ENCODE results near the gene KRT82. TPM values are rescaled to one million over a fixed set of nuclear protein-coding genes. Genes with fewer than 3 reads are reported as not detected.
"Not testable (repeated sequence)": the region's sequence is repeated elsewhere in the genome, so short reads cannot be mapped to it uniquely, and the experiment has no call there.

The KRT82 gene
- polyA plus RNA-seq, 4 donors = not detected

DNA sequence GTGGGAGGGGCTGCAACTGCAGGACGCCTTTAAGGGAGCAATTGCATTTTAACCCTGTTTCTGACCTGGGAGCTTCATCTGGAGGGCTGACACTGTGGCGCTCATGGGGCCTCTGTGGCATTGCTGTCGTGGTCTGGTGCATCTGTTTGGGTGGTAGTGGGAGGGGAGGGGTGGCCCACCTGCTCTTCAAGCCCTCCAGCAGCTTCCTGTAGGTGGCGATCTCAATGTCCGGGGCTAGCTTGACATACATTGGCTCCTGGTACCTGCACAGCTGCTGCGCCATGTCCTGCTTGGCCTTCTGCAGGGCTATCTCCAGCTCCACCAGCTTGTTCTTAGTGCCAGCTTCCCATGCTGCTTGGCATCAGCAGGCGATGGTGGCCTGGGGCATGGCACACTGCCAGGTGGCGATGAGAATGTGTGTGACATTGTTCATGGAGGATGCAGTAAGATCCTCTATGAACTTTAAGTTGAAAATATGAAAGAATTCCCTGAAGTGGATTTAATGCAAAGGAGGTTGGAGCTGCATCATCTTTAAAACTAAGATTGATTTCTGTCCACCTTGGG, 7.7 kb upstream of the KRT82 start:
- no peak for DNase-seq (ENCODE audit: low read depth in 4 of 4, low spot score in 3 of 4)

DNA sequence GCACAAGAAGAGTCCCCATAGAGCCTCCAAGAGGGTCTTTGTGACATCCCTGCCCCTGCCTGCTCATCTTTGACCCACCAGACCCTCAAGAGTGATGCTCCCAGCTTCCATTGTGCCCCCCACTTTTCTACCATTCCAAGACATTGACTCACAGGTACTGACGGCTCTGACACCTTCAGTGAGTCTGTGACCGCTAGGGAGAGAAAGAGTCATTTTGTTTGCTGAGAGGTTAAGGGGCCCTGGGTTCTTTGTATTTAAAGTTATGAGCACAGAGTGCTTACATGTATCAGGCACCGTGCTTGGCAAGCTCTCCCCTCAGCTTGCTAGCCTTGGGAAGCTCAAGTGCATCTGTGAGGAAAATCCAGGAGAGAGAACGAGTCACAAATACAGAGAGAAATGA, 7.1 kb upstream of the KRT82 start:
- no peak for DNase-seq (ENCODE audit: low read depth in 4 of 4, low spot score in 3 of 4)

DNA sequence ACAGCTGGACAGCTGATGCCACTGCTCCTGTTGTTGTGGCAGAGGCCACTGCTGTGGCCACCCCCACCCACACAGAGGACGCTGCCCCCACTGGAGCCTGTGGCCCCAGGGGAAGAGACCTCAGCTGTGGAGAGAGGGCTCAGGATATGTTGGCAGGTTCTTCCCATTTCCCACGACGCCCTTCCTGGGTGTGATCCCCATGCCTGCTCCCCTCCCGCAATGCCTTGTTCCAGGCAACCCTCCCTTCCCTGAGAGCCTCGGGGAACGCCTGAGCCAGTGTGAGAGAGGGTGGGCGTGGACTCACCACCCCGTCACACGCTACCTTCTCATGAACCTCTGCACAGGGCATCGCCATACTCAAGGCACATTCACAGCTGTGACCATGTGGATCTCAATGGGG, 5.7 kb upstream of the KRT82 start:
- DNase-seq (ENCODE audit: low read depth in 4 of 4, low spot score in 3 of 4) = no peak

DNA sequence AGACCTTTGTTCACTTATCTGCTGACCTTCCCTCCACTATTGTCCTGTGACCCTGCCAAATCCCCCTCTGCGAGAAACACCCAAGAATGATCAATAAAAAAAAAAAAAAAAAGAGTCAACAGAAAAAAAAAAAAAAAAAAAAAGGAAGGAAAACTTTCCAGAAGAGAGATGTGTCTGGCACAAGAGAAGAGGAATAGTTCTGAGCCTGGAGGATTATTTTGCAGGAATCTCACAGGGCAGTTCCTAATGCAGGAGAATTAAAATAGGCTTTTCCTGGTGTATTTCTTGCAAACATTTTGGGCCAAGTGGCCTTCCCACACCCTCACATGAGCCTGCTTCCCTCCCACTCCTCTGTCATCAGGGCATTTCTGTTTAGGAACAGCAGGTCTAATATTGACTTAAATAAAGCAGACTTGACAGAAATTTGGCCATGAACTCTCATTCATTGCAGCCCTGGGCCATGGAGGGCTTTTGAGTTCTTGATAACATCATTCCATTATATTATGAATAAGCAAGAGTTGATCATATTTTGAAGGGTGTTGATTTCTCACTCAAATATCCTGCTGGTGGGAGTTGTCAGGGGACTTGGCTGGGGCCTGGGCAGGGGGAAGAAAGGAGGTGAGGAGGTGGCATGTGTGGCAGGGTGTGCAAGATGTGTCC, 4.6 kb upstream of the KRT82 start:
- not testable (repeated sequence) for DNase-seq (ENCODE audit: low read depth in 4 of 4, low spot score in 3 of 4)

DNA sequence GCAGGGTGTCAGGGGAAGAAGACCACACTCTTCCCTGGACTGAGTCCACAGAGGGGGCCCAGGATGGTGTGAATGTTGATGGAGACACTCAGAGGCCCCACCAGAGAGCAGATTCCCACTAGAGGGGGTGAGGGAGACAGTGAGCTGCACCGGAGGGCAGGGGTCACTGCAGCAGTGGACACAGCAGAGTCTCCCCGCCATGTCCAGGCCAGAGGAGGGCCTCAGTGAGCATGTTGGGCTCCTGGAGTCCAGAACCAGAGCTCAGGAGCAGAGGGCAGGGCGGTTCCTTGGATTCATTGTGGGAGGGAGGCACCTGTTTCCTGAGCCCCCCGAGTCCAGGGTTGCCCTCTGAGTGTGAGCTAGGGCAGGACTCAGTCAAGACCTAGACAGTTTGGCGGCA, 1.8 kb upstream of the KRT82 start:
- no peak for DNase-seq (ENCODE audit: low read depth in 4 of 4, low spot score in 3 of 4)

DNA sequence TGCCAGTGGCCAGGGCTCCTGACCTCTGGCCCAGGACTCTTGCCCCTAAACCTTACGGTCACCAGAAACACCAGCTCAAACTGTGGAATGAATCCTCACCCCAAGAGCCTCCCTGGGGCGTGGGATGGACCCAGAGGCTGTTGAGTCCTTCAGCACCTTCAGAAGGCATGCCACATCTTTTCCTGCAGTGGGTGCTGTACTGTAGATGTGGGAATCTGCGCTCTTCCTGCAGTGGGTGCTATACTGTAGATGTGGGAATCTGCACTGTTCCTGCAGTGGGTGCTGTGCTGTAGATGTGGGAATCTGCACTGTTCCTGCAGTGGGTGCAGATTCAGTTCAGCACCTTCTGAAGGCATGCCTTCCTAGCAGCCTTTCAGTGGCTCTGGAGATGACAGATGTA, 1.2 kb downstream of the KRT82 start:
- no peak for DNase-seq (ENCODE audit: low read depth in 4 of 4, low spot score in 3 of 4)

DNA sequence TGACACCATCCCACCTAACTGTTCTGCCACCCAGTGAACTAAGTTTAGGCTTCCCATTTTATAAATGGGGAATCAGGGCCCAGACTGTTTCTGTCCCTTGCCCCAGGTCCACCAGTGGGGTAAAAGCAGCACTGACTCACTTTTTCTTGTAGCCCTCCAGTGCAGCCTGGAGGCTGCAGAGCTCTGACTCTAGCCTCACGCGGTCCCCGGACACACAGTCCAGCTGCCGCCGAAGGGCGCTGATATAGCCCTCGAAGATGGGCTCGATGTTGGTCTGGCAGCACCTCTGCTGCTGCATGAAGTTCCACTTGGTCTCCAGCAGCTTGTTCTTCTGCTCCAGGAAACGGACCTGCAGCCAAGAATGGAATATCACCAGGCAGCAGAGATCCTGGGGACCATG, 2.6 kb downstream of the KRT82 start:
- DNase-seq (ENCODE audit: low read depth in 4 of 4, low spot score in 3 of 4) = no peak

DNA sequence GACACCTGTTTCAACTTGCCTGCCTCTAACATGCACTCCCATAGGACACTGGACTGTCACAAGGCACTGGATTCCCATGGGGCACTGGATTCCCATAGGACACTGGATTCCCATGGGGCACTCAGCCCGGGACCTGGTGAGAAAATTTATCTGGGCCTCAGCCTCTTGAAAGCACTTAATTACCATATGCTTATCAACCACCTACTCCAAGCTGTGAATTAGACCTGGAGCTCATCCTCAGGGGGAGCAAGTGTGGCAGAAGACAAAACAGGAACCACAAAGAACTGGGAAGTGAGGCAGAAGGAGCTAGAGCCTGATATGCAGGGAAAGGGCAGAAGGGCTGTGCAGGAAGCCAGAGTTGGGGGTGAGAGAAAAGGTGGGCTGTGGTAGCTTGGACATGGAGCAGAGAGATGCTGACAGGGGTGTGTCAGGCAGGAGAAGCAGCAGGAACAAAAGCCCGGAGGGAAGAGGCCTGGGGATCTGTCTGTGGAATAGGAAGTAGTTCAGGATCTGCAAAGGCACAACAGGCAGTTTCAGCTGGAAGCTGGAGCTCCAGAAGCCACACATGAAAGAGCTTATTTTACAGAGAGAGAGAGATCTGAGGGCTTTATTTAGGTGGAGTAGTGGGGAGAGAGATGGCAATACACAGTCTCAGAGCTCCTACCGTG, 3.1 kb downstream of the KRT82 start:
- no peak for DNase-seq (ENCODE audit: low read depth in 4 of 4, low spot score in 3 of 4)

DNA sequence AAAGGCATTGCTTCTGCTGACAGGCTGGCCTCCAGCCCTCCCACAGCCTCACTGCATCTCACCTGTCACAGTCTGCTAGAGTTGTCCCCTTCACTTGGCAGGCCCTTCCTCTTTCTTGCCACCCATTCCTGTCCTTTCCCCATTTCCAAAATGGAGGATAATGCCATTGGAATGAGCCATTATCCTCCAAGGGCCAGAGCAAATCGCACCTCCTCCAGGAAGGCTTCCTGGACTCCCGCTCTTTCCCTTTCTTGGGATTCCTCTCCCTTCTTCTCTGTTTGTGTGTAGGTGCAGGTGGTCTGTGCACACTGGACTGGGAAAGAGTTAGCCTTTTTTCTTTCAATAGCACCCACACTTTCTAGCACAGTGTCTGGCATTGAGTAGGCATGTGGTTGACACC, 3.8 kb downstream of the KRT82 start:
- no peak for DNase-seq (ENCODE audit: low read depth in 4 of 4, low spot score in 3 of 4)

DNA sequence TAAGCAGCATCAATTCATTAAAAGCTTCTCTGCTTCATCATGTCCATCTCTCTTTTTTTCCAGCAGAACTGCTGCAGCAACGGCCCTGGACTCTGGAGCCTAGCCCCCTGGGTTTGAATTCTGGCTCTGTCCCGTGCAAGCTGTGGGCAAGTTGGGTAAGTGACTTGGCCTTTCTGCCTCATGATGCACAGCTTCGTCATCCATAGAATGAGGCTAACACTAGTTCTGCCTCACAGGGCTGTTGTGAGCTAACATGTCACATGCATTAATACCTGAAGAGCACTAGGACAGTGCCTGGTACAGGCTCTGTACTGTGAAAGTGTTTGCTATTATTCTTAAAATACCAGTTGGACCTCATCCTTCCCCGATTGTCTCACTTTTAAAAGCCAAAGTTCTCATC, 4.2 kb downstream of the KRT82 start:
- DNase-seq (ENCODE audit: low read depth in 4 of 4, low spot score in 3 of 4) = no peak

DNA sequence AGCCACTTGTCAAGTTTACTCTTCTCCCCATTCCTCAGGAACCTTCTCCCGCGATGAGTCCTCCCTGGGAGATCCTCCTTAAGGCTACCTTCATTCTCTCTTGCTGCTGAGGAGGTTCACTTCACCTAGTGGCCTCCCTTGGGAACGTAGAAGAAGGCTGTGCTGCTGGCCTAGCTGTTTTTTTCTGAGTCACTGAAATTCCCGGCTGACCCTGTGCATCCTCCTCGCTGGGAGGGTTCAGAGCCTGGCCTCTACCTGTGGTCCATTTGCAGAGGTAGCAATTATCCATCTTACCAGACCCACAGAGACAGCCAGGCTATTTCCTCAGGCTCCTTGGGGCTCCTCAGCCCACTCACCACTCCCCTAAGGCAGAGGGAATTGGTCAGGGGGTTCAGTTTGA, 4.6 kb downstream of the KRT82 start:
- no peak for DNase-seq (ENCODE audit: low read depth in 4 of 4, low spot score in 3 of 4)

DNA sequence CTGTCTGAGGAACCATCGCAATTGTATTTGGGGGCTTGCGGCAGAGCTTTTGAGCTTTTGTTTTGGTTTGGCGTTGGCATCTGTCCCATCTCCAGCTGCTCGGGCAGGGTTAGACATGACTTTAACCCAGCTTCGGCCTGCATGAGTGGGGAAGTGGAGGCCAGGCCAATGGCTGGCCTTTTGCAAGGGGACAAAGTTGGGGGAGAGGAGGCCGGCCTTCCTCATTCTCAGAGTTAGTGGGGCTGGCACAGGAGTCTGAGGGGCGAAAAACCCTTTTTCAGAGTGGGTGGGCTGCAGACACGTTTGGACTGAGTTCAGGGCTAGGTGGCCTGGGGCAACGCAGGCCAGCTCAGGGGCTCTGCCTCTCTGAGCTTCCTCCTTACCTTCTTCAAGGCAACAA, 5.2 kb downstream of the KRT82 start:
- DNase-seq (ENCODE audit: low read depth in 4 of 4, low spot score in 3 of 4) = no peak

DNA sequence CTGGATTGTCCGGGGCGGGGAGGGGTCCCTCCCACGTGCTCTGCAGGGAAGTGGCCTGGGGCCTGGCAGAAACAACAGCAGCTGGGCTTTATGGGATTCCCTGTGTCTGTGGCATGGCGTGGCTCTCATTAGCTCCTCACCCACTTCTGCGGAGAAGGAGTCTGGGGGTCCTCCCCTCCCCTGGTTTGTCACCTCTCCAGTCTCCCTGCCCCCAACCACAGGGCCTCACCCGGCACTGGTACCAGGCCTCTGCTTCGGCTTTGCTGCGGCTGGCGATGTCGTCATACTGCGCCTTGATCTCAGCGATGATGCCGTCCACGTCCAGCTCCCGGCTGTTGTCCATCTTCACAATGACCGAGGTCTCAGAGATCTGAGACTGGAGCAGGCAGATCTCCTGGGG, 6.4 kb downstream of the KRT82 start:
- DNase-seq (ENCODE audit: low read depth in 4 of 4, low spot score in 3 of 4) = no peak

DNA sequence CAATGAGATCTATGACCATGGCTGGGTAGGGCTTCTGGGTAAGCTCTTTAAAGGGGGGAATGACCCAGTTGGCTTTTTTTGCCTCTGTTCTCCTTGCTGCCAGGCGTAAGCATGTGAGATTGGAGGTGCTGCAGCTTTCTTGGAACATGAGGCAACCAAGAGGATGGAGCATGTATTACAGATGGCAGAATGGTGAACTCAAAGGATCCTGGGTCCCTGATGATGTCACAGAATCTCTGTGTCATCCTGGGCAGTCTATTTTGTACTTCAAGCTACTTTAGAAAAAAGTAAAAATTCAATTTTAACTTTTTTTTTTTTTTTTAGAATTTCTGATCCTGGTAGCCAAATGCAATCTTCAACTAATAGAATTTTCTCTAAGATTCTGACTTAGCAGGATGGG, 8.0 kb downstream of the KRT82 start:
- DNase-seq (ENCODE audit: low read depth in 4 of 4, low spot score in 3 of 4) = no peak

DNA sequence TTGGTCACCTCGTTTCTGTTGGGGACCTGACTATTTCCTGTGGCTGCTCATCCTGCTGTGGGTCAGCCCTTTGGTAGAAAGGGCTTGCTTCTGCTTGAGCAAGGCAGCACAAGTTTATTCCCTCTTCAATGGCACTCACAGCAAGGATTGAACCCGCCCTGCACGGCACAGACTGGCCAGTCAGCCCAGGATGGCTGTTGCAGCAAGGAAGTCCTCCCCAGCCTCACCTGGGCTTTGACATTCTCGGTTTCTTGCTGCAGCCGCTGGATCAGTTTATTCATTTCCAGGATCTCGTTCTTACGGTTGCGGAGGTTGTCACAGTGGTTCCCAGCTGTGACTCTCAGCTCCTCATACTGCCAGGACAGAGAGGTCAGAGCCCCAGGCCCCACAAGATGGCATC, 9.5 kb downstream of the KRT82 start:
- DNase-seq (ENCODE audit: low read depth in 4 of 4, low spot score in 3 of 4) = no peak

DNA sequence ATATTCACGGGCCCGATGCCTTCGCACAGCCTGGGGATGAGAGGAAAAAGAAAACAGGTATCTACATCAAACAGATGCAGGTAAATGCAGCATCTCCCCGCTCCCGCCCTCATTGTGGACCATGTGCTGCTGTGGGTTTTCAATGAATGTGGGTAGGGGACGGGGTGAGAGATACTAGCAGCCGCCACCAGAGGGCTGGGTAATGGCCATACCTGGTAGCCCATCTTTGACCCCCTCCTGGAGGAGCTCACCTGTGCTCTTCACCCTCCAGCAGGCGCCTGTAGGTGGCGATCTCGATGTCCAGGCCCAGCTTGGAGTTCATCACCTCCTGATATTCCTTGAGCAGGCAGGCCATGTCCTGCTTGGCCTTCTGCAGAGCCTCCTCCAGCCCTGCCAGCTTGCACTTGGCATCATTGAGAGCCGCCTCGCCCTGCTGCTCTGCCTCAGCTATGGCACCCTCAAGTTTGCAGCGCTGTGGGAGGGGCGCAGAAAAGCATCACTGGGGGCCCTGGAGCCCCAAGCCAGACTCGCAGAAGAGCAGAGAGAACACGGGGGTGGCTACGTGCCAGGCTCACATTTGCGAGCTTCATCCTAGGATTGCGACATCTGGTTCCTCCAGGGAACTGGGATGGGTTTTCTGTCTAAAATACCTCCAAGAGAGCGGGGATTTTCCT, 10.2 kb downstream of the KRT82 start:
- DNase-seq (ENCODE audit: low read depth in 4 of 4, low spot score in 3 of 4) = no peak

DNA sequence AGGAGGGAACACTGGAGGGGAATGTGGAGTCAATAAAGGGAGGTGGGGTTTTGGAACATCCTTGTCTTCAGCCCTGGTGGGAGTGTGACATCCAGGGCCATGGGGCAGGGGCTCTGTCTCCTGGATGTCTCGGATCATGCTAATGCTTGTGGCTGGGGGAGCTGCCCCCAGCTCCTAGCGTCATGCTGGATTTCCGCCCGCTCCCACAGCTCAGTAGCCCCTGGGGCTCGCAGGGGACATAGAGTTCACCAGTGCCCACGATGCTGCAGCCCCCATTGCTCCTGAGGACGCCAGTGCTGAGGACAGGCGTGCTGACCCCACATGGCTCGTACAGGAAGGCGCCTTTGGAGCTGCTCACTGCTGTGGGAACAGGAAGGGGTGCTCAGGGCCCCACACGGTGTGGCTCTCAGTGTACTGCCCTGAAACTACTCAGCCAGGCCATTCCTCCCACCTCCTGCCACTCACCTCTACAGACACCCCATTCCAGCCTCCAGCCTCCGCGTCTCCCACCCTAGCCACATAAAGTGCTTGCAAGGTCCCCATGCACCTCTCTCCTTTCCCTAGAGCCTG, 11.2 kb downstream of the KRT82 start:
- DNase-seq (ENCODE audit: low read depth in 4 of 4, low spot score in 3 of 4) = no peak

DNA sequence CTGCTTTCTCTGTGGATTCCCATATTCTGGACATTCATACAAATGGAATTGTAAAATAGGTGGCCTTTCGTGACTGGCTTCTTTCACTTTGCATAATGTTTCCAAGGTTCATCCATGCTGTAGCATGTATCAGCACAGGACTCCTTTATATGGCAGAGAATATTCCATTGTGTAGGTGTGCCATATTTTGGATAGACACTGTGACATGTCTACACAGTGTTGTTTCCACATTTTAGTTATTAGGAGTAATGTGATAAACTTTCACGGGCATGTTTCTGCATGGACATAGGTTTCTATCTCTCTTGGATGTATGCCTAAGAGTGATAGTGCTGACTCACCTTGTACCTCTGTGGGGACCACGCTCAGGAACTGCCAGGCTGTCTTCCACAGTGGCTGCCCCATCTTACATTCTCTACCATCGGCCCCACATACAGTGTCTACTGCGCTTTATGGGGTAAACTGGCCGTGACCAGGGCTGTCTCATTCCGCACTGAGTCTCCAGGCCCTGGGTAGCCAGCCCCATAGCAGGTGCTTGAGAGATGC, 13.6 kb downstream of the KRT82 start:
- DNase-seq (ENCODE audit: low read depth in 4 of 4, low spot score in 3 of 4) = no peak

DNA sequence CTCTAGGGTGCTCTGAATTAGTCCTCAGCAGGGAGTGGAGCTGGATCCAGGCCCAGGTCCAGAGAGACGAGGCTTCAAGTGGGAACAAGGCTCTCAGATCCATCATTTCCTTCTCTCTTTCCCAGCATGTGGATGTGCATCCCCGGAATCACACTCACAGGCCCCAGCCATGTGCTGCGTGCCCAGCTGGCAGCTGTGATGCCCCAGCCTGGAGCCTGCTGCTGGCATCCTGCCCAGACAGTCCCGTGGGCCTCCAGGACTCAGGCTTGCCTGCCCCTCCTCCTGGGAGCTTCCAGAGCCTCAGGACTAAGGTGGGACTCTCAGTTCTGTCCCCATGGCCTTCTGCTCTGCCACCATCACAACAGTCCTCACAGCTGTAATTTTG, 14.5 kb downstream of the KRT82 start:
- DNase-seq (ENCODE audit: low read depth in 4 of 4, low spot score in 3 of 4) = no peak

DNA sequence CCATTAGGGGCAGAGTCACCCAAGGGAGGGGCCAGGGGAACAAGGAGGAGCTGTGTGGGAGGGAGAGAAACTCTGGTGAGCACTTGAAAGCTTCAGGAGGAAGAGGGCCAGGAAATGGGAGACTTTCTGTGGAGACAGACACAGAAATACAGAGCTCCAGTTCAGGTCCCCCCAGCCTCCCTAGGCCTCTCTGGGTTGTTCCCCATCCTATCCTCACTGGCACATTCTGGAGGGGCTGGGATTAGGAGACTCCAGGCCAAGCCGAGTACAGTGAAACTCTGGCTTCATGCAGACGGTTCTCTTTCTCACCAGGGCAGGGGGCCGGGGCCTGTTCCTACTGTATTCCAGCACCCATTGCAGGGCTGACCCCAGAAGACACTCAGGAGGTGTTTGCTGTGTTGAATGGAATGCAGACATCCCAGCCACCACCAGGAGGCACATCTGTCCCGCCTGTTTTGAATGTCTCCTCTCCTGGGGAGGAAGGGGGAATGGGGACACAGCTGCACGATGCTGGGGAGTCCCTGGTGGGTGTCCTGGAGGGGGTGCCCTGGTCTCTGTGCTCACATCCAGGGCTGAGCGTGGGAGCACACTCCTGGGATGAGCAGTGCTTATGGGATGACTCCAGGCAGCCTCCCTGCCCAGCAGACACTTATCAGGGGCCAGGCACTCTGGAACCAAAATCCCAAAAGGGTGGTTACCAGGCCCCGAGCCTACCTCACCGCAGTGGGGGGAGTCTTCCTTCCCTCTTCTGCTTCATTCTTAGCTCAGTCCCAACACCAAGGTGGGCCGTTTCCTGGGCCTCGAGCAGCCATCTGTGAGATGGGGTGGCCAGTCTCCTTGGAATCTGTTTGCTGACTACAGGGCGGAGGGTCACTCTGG, 15.2 kb downstream of the KRT82 start:
- no peak for DNase-seq (ENCODE audit: low read depth in 4 of 4, low spot score in 3 of 4)
